Fibroblast of skin of right biceps (primary cell): ENCODE data around the gene CHRNA7.

ENCODE experiments used
- DNase-seq: peaks from one replicate; pipeline ENCODE4 v3.0.0-alpha.2; 2013

Gene CHRNA7

GRCh38 chr15:32089851-32090359 is 59.6 kb downstream of the CHRNA7 start:
- DNase-seq = no peak

- no peak for DNase-seq
Observed at GRCh38 chr15:32091505-32092380, 61.4 kb downstream of the CHRNA7 start.

GRCh38 chr15:32096213-32096612 is 65.9 kb downstream of the CHRNA7 start:
- DNase-seq = no peak

GRCh38 chr15:32096916-32097617 is 66.8 kb downstream of the CHRNA7 start:
- no peak for DNase-seq

- no peak for DNase-seq
Observed at GRCh38 chr15:32098033-32098432, 67.7 kb downstream of the CHRNA7 start.

- DNase-seq = no peak
Observed at GRCh38 chr15:32099097-32099785, 68.9 kb downstream of the CHRNA7 start.

- no peak for DNase-seq
Observed at GRCh38 chr15:32099956-32100684, 69.8 kb downstream of the CHRNA7 start.

GRCh38 chr15:32104061-32104995 is 74.0 kb downstream of the CHRNA7 start:
- no peak for DNase-seq

- DNase-seq = no peak
Observed at GRCh38 chr15:32105258-32106241, 75.2 kb downstream of the CHRNA7 start.

GRCh38 chr15:32106401-32107381 is 76.4 kb downstream of the CHRNA7 start:
- DNase-seq = no peak

- no peak for DNase-seq
Observed at GRCh38 chr15:32107477-32108080, 77.3 kb downstream of the CHRNA7 start.

GRCh38 chr15:32108661-32109060 is 78.3 kb downstream of the CHRNA7 start:
- no peak for DNase-seq

- no peak for DNase-seq
Observed at GRCh38 chr15:32112101-32112500, 81.8 kb downstream of the CHRNA7 start.

GRCh38 chr15:32113224-32113623 is 82.9 kb downstream of the CHRNA7 start:
- no peak for DNase-seq

GRCh38 chr15:32117122-32117521 is 86.8 kb downstream of the CHRNA7 start:
- DNase-seq = no peak

- no peak for DNase-seq
Observed at GRCh38 chr15:32119286-32119685, 89.0 kb downstream of the CHRNA7 start.

GRCh38 chr15:32119694-32120330 is 89.5 kb downstream of the CHRNA7 start:
- DNase-seq = no peak
